Body of pancreas (tissue), 4 donors: ENCODE results near the gene MEOX1.

Source experiments
- POLR2A ChIP-seq, 3 donors: fragments of 450-650 bp; IDR thresholded peaks; one replicate each; pipeline ENCODE4 v1.6.1; 2016; ENCODE audit warnings: antibody characterized with exemption in 3 of 3, mild to moderate bottlenecking in 2 of 3
- TF ChIP-seq, protein P1 (sequence below), 7 experiments: fragments of 450-650 bp in 4 of 7; fragments of 200-600 bp in 3 of 7; sonication (generic) in 3 of 7; IDR thresholded peaks; one replicate each; pipeline ENCODE4 v1.5.1; 2016 to 2019; ENCODE audit warnings: antibody characterized with exemption in 7 of 7

DNA sequence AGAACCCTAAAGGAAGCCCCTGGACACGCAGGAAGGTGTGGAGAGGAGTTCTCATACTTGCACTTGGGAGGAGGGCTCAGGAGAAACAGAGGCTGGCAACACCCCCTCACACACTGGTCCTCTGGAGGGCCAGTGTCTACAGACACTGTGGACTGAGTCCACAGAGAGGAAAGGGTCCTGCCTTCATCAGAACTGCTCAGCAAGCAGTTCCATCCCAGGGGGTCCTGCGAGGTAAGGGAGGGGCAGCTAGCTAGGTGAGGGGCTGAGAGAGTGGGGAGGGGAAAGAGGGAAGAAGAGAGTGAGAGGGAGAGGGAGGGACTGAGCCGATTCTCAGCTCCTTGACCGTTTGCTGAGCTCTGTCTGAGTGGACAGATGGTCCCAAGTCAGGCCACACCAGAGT, 17.7 kb upstream of the MEOX1 start:
- TF ChIP-seq, protein P1, sequence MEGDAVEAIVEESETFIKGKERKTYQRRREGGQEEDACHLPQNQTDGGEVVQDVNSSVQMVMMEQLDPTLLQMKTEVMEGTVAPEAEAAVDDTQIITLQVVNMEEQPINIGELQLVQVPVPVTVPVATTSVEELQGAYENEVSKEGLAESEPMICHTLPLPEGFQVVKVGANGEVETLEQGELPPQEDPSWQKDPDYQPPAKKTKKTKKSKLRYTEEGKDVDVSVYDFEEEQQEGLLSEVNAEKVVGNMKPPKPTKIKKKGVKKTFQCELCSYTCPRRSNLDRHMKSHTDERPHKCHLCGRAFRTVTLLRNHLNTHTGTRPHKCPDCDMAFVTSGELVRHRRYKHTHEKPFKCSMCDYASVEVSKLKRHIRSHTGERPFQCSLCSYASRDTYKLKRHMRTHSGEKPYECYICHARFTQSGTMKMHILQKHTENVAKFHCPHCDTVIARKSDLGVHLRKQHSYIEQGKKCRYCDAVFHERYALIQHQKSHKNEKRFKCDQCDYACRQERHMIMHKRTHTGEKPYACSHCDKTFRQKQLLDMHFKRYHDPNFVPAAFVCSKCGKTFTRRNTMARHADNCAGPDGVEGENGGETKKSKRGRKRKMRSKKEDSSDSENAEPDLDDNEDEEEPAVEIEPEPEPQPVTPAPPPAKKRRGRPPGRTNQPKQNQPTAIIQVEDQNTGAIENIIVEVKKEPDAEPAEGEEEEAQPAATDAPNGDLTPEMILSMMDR (IDR thresholded peaks at IDR 0.05), result no peak
- no peak for TF ChIP-seq POLR2A (IDR thresholded peaks at IDR 0.05)
